ENCODE data around the gene PRKAR1B. TPM values are rescaled to one million over a fixed set of nuclear protein-coding genes. Genes with fewer than 3 reads are reported as not detected.

PRKAR1B gene
- total and polyA plus RNA-seq, 10 of the 15 experiments (the other 5 are each of a cell fraction or from before 2014, with no cell fraction given): 1.4 to 45.6 (median 19.3) TPM

- FAIRE-seq (no peak), ATAC-seq (no peak), DNase-seq (ENCODE audit: low read depth, low spot score) (no peak)
- RAD21 ChIA-PET (ENCODE audit: unreplicated experiment): no interaction called here
- Histone ChIP-seq H3K27ac (ENCODE audit: control insufficient read depth, insufficient read depth) (no peak overlapping the region), H3K9ac (ENCODE audit: control insufficient read depth, insufficient read depth, low read length) (no peak overlapping the region), H3K9me3 (replicated peaks; ENCODE audit: control insufficient read depth, insufficient read depth, low read length) (no peaks in the 10 kb centered on the region; the same call in 2 of the 3 replicates), H3K27me3 (replicated peaks in 1 of 2; ENCODE audit: control insufficient read depth in 2 of 2, insufficient read depth in 2 of 2, low read length in 1 of 2) (no peaks in the 10 kb centered on the region), H3K36me3 (ENCODE audit: control insufficient read depth in 2 of 2, insufficient read depth in 2 of 2, low read length in 1 of 2) (peaks cover 0 to 5% of the 10 kb centered on the region in 2 experiments; a peak in 1 of 4 replicates), H4K20me1 (ENCODE audit: control insufficient read depth, insufficient read depth) (no peaks in the 10 kb centered on the region), H3K79me2 (ENCODE audit: control insufficient read depth, insufficient read depth, low read length) (no peaks in the 10 kb centered on the region), H3K4me2 (ENCODE audit: control insufficient read depth, insufficient read depth) (no peak overlapping the region), H3K4me3 (no peak overlapping the region), H2AFZ (ENCODE audit: control insufficient read depth, low read depth, low read length) (no peak overlapping the region), H3K4me1 (ENCODE audit: control insufficient read depth, insufficient read depth, low read length) (0 out of 2 replicates have a peak, but pooled peaks cover 2% of the 10 kb centered on the region)
- POLR2A ChIA-PET: no interaction called here
- SMC1A ChIA-PET (ENCODE audit: uncharacterized antibody, unreplicated experiment): no interaction called here
- CTCF ChIA-PET: no interaction called here
- in situ Hi-C loops (cut with MboI) (no loop called here), intact Hi-C loops (cut with micrococcal nuclease; ENCODE audit: unreplicated experiment) (no loop called here)
- TF ChIP-seq MTA3 (IDR thresholded peaks at IDR 0.05; ENCODE audit: borderline replicate concordance, low read length): no peak
- 60% methylated on average over 6 of the region's 7 CpGs for WGBS (ENCODE audit: insufficient coverage, insufficient replicate concordance, low lambda C conversion rate, missing lambda C conversion rate)
- BruUV-seq (replicated peaks): no TSS peak
These were observed 62.7 kb downstream of the PRKAR1B start for GRCh38 chr7:664402-664775.

- FAIRE-seq (no peak), ATAC-seq (no peak), DNase-seq (ENCODE audit: low read depth, low spot score) (no peak)
- in situ Hi-C loops (cut with MboI): no loop called here
- BruUV-seq (replicated peaks): no TSS peak
- ChIA-PET SMC1A (ENCODE audit: uncharacterized antibody, unreplicated experiment) (no interaction called here), POLR2A (no interaction called here), CTCF (no interaction called here), RAD21 (ENCODE audit: unreplicated experiment) (no interaction called here)
- Histone ChIP-seq H4K20me1 (ENCODE audit: control insufficient read depth, insufficient read depth) (no peaks in the 10 kb centered on the region), H3K27ac (ENCODE audit: control insufficient read depth, insufficient read depth) (no peak overlapping the region), H3K79me2 (ENCODE audit: control insufficient read depth, insufficient read depth, low read length) (no peaks in the 10 kb centered on the region), H3K4me1 (ENCODE audit: control insufficient read depth, insufficient read depth, low read length) (0 out of 2 replicates have a peak, but pooled peaks cover 2% of the 10 kb centered on the region), H3K4me3 (no peak overlapping the region), H3K4me2 (ENCODE audit: control insufficient read depth, insufficient read depth) (no peak overlapping the region), H2AFZ (ENCODE audit: control insufficient read depth, low read depth, low read length) (no peak overlapping the region), H3K9me3 (replicated peaks; ENCODE audit: control insufficient read depth, insufficient read depth, low read length) (no peaks in the 10 kb centered on the region; the same call in 2 of the 3 replicates), H3K36me3 (ENCODE audit: control insufficient read depth in 2 of 2, insufficient read depth in 2 of 2, low read length in 1 of 2) (peaks cover 0 to 5% of the 10 kb centered on the region in 2 experiments; a peak in 1 of 4 replicates), H3K9ac (ENCODE audit: control insufficient read depth, insufficient read depth, low read length) (no peak overlapping the region), H3K27me3 (replicated peaks in 1 of 2; ENCODE audit: control insufficient read depth in 2 of 2, insufficient read depth in 2 of 2, low read length in 1 of 2) (no peaks in the 10 kb centered on the region)
- intact Hi-C loops (cut with micrococcal nuclease; ENCODE audit: unreplicated experiment): no loop called here
- 89% methylated on average over 4 of the region's 4 CpGs for WGBS (ENCODE audit: insufficient coverage, insufficient replicate concordance, low lambda C conversion rate, missing lambda C conversion rate)
- TF ChIP-seq SUZ12 (IDR thresholded peaks at IDR 0.05; ENCODE audit: unreplicated experiment) (no peak), POLR2A (IDR thresholded peaks at IDR 0.05; ENCODE audit: low read depth, low read length) (no peak), IRF5 (IDR thresholded peaks at IDR 0.05; ENCODE audit: borderline replicate concordance) (no peak)
These were observed 64.5 kb downstream of the PRKAR1B start for GRCh38 chr7:662576-662975.

Measured in GM12878 (cell line).